Adipocyte (in vitro differentiated cells): ENCODE data around the gene RHBG.
"Not testable (repeated sequence)": the region's sequence is repeated elsewhere in the genome, so short reads cannot be mapped to it uniquely, and the experiment has no call there.

Experiments
- DNase-seq: peaks from one replicate; pipeline ENCODE4 v3.0.0-alpha.2; 2015; ENCODE audit warnings: low read depth
- H3K27me3 ChIP-seq: replicated peaks from 2 replicates; pipeline ENCODE4 v1.7.0; 2013; ENCODE audit warnings: mild to moderate bottlenecking, low read length, moderate library complexity; ENCODE audit not compliant: control insufficient read depth, insufficient read depth
- H3K36me3 ChIP-seq: 2 replicates; pipeline ENCODE4 v1.7.0; 2013; ENCODE audit warnings: low read length, mild to moderate bottlenecking, moderate library complexity; ENCODE audit not compliant: control insufficient read depth, insufficient read depth, severe bottlenecking
- H3K4me1 ChIP-seq: 2 replicates; pipeline ENCODE4 v1.7.0; 2013; ENCODE audit warnings: mild to moderate bottlenecking, low read length, moderate library complexity; ENCODE audit not compliant: control insufficient read depth, insufficient read depth
- H3K4me3 ChIP-seq: 2 replicates; pipeline ENCODE4 v1.7.0; 2013; ENCODE audit warnings: mild to moderate bottlenecking, low read length, moderate library complexity
- H3K9ac ChIP-seq: 2 replicates; pipeline ENCODE4 v1.7.0; 2013; ENCODE audit warnings: mild to moderate bottlenecking, low read length, moderate library complexity
- H3K9me3 ChIP-seq: 2 replicates; pipeline ENCODE4 v1.7.0; 2013; ENCODE audit warnings: mild to moderate bottlenecking, low read length, moderate library complexity; ENCODE audit not compliant: control insufficient read depth

Gene RHBG

GRCh38 chr1:156368889-156369684, at the start of gene RHBG:
Gene RHBG, plus strand, starts transcription at chr1:156369211. Its CDS starts 39 bp downstream, at chr1:156369250.
- H3K4me1 ChIP-seq = peaks cover 11% of the 10 kb centered on the region
- peaks cover 5% of the 10 kb centered on the region for H3K9me3 ChIP-seq
- H3K9ac ChIP-seq = peak within 1 kb of the TSS; percentile 9
- DNase-seq = peak; percentile 54
- peak within 1 kb of the TSS; percentile 69 for H3K4me3 ChIP-seq
- peaks cover 39% of the 10 kb centered on the region for H3K27me3 ChIP-seq
- no peaks in the 10 kb centered on the region for H3K36me3 ChIP-seq

- Histone ChIP-seq H3K4me1 (no peaks in the 10 kb centered on the region), H3K9ac (no peak overlapping the region), H3K27me3 (no peaks in the 10 kb centered on the region), H3K36me3 (peaks cover 91% of the 10 kb centered on the region), H3K9me3 (no peaks in the 10 kb centered on the region), H3K4me3 (no peak overlapping the region)
- peak; percentile 67 for DNase-seq
These were observed 49.3 kb upstream of the RHBG start for GRCh38 chr1:156319664-156320063.

- Histone ChIP-seq H3K27me3 (no peaks in the 10 kb centered on the region), H3K36me3 (peaks cover 91% of the 10 kb centered on the region), H3K4me1 (no peaks in the 10 kb centered on the region), H3K4me3 (no peak overlapping the region), H3K9ac (no peak overlapping the region), H3K9me3 (no peaks in the 10 kb centered on the region)
- no peak for DNase-seq
These were observed 48.5 kb upstream of the RHBG start for GRCh38 chr1:156320560-156320959.

- H3K9me3 ChIP-seq, H3K4me1 ChIP-seq, H3K9ac ChIP-seq, H3K27me3 ChIP-seq, H3K4me3 ChIP-seq: not testable (repeated sequence)
- H3K36me3 ChIP-seq = peaks cover 72% of the 10 kb centered on the region
- peak; percentile 41 for DNase-seq
These were observed 45.8 kb upstream of the RHBG start for GRCh38 chr1:156323179-156323578.

GRCh38 chr1:156336242-156336641, 32.8 kb upstream of the RHBG start:
- Histone ChIP-seq H3K4me3 (peak overlapping the region; percentile 100), H3K4me1 (peaks cover 16% of the 10 kb centered on the region), H3K9me3 (no peaks in the 10 kb centered on the region), H3K9ac (no peak overlapping the region), H3K36me3 (peaks cover 45% of the 10 kb centered on the region), H3K27me3 (no peaks in the 10 kb centered on the region)
- no peak for DNase-seq

- no peaks in the 10 kb centered on the region for H3K27me3 ChIP-seq
- peaks cover 16% of the 10 kb centered on the region for H3K4me1 ChIP-seq
- peaks cover 35% of the 10 kb centered on the region for H3K36me3 ChIP-seq
- H3K9me3 ChIP-seq = no peaks in the 10 kb centered on the region
- peak; percentile 32 for DNase-seq
- peak overlapping the region; percentile 99 for H3K9ac ChIP-seq
- H3K4me3 ChIP-seq = peak overlapping the region; percentile 100
These were observed 31.7 kb upstream of the RHBG start for GRCh38 chr1:156337052-156337887.

GRCh38 chr1:156337888-156338179, 31.2 kb upstream of the RHBG start:
- DNase-seq = no peak
- peak overlapping the region; percentile 99 for H3K9ac ChIP-seq
- H3K9me3 ChIP-seq = no peaks in the 10 kb centered on the region
- H3K4me3 ChIP-seq = peak overlapping the region; percentile 100
- no peaks in the 10 kb centered on the region for H3K27me3 ChIP-seq
- peaks cover 16% of the 10 kb centered on the region for H3K4me1 ChIP-seq
- H3K36me3 ChIP-seq = peaks cover 30% of the 10 kb centered on the region

- peak within 1 kb of the TSS; percentile 99 for H3K9ac ChIP-seq
- peaks cover 16% of the 10 kb centered on the region for H3K4me1 ChIP-seq
- H3K36me3 ChIP-seq = peaks cover 24% of the 10 kb centered on the region
- peak; percentile 99 for DNase-seq
- H3K9me3 ChIP-seq = no peaks in the 10 kb centered on the region
- no peaks in the 10 kb centered on the region for H3K27me3 ChIP-seq
- H3K4me3 ChIP-seq = peak within 1 kb of the TSS; percentile 100
These were observed 30.6 kb upstream of the RHBG start, which contains the start of the genes CCT3 and TSACC for GRCh38 chr1:156338180-156338976. Gene CCT3, minus strand, starts transcription at chr1:156338292. Its CDS starts 108 bp downstream, at chr1:156338184. Gene TSACC, plus strand, starts transcription at chr1:156338526. Its CDS starts 1,232 bp downstream, at chr1:156339758.

GRCh38 chr1:156342166-156342955, 26.6 kb upstream of the RHBG start:
- Histone ChIP-seq H3K36me3 (no peaks in the 10 kb centered on the region), H3K27me3 (no peaks in the 10 kb centered on the region), H3K4me1 (peaks cover 9% of the 10 kb centered on the region), H3K9me3 (no peaks in the 10 kb centered on the region), H3K9ac (no peak overlapping the region), H3K4me3 (no peak overlapping the region)
- DNase-seq = no peak

GRCh38 chr1:156344409-156344808, 24.6 kb upstream of the RHBG start:
- peaks cover 12% of the 10 kb centered on the region for H3K4me1 ChIP-seq
- no peak overlapping the region for H3K4me3 ChIP-seq
- no peak overlapping the region for H3K9ac ChIP-seq
- no peak for DNase-seq
- no peaks in the 10 kb centered on the region for H3K9me3 ChIP-seq
- no peaks in the 10 kb centered on the region for H3K36me3 ChIP-seq
- H3K27me3 ChIP-seq = no peaks in the 10 kb centered on the region
